ENCODE results near the gene GRIK3.

GRIK3 gene

DNA sequence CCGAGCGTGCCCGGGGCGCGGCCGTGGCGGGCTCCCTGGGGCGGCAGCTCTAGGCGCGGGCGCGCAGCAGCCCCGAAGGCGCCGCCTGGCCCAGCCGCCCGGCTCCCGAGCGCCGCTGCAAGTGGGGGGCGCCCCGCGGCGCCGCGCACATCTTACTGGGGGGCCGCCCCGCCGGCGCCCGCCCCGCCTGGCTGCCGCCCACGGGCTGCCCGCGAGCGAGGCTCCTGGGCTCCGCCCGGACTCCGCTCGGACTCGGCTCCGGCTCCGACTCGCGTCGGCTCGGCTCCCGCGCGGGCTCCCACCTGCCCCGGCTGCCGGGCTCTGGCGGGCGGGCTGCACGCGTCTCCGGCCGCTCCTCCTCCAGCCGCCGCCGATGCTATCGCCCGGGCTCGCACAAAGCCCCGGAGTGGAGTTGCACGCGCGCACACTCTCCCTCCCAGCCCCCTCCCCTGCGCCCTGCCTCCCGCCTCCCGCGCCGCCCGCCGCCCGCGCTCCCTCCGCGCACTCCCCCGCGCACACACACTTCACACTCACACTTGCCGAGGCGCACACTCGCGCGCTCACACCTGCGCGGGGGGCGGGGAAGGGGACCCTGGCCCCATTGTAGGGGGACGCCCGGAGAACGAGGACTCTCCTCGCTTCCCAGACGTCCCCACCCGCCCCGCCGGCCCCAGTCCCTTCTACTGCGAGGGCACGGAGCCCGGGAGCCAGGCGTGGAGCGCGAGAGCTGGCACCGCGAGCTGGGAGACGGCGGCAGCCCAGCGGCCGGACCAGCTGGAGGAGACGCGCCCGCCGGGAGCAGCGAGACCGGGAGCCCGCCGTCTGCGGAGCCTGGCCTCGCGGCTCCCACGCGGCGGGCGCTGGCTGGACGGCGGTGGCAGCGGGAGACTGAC is at the start of gene GRIK3 (continued):
- TF ChIP-seq, protein P1, sequence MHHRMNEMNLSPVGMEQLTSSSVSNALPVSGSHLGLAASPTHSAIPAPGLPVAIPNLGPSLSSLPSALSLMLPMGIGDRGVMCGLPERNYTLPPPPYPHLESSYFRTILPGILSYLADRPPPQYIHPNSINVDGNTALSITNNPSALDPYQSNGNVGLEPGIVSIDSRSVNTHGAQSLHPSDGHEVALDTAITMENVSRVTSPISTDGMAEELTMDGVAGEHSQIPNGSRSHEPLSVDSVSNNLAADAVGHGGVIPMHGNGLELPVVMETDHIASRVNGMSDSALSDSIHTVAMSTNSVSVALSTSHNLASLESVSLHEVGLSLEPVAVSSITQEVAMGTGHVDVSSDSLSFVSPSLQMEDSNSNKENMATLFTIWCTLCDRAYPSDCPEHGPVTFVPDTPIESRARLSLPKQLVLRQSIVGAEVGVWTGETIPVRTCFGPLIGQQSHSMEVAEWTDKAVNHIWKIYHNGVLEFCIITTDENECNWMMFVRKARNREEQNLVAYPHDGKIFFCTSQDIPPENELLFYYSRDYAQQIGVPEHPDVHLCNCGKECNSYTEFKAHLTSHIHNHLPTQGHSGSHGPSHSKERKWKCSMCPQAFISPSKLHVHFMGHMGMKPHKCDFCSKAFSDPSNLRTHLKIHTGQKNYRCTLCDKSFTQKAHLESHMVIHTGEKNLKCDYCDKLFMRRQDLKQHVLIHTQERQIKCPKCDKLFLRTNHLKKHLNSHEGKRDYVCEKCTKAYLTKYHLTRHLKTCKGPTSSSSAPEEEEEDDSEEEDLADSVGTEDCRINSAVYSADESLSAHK (tag by site-specific recombination; IDR thresholded peaks at IDR 0.05): no peak
- TF ChIP-seq ZNF2 (tag by site-specific recombination; IDR thresholded peaks at IDR 0.05): no peak
- no peak for TF ChIP-seq SETDB1 (IDR thresholded peaks at IDR 0.05; ENCODE audit: insufficient read length, low read length)
- no peak for TF ChIP-seq ZNF48 (tag by site-specific recombination; IDR thresholded peaks at IDR 0.05)
- no peak for TF ChIP-seq ZNF629 (tag by site-specific recombination; IDR thresholded peaks at IDR 0.05)
- TF ChIP-seq ZNF600 (tag by site-specific recombination; IDR thresholded peaks at IDR 0.05): no peak
- TF ChIP-seq, protein P2, sequence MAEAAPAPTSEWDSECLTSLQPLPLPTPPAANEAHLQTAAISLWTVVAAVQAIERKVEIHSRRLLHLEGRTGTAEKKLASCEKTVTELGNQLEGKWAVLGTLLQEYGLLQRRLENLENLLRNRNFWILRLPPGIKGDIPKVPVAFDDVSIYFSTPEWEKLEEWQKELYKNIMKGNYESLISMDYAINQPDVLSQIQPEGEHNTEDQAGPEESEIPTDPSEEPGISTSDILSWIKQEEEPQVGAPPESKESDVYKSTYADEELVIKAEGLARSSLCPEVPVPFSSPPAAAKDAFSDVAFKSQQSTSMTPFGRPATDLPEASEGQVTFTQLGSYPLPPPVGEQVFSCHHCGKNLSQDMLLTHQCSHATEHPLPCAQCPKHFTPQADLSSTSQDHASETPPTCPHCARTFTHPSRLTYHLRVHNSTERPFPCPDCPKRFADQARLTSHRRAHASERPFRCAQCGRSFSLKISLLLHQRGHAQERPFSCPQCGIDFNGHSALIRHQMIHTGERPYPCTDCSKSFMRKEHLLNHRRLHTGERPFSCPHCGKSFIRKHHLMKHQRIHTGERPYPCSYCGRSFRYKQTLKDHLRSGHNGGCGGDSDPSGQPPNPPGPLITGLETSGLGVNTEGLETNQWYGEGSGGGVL (tag by site-specific recombination; IDR thresholded peaks at IDR 0.05): peak; percentile 93
- no peak for TF ChIP-seq HIC1 (tag by site-specific recombination; IDR thresholded peaks at IDR 0.05)
- no peak for TF ChIP-seq MYNN (tag by site-specific recombination; IDR thresholded peaks at IDR 0.05; ENCODE audit: borderline replicate concordance)
- TF ChIP-seq ZFP41 (tag by site-specific recombination; IDR thresholded peaks at IDR 0.05; ENCODE audit: borderline replicate concordance): no peak
- no peak for TF ChIP-seq HOXC10 (CRISPR knock-in tag; IDR thresholded peaks at IDR 0.05)
- TF ChIP-seq WT1 (tag by site-specific recombination; IDR thresholded peaks at IDR 0.05): no peak
- TF ChIP-seq, protein P3, sequence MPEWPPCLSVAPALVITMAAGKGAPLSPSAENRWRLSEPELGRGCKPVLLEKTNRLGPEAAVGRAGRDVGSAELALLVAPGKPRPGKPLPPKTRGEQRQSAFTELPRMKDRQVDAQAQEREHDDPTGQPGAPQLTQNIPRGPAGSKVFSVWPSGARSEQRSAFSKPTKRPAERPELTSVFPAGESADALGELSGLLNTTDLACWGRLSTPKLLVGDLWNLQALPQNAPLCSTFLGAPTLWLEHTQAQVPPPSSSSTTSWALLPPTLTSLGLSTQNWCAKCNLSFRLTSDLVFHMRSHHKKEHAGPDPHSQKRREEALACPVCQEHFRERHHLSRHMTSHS (tag by site-specific recombination; IDR thresholded peaks at IDR 0.05): no peak
- TF ChIP-seq, protein P4, sequence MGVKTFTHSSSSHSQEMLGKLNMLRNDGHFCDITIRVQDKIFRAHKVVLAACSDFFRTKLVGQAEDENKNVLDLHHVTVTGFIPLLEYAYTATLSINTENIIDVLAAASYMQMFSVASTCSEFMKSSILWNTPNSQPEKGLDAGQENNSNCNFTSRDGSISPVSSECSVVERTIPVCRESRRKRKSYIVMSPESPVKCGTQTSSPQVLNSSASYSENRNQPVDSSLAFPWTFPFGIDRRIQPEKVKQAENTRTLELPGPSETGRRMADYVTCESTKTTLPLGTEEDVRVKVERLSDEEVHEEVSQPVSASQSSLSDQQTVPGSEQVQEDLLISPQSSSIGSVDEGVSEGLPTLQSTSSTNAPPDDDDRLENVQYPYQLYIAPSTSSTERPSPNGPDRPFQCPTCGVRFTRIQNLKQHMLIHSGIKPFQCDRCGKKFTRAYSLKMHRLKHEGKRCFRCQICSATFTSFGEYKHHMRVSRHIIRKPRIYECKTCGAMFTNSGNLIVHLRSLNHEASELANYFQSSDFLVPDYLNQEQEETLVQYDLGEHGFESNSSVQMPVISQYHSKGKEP (tag by site-specific recombination; IDR thresholded peaks at IDR 0.05): no peak
- TF ChIP-seq ZFP3 (tag by site-specific recombination; IDR thresholded peaks at IDR 0.05; ENCODE audit: low read depth): no peak
- no peak for TF ChIP-seq ZNF830 (tag by site-specific recombination; IDR thresholded peaks at IDR 0.05; ENCODE audit: low read depth)
- TF ChIP-seq KLF7 (tag by site-specific recombination; IDR thresholded peaks at IDR 0.05; ENCODE audit: borderline replicate concordance): no peak
- no peak for TF ChIP-seq HOXA7 (CRISPR knock-in tag; IDR thresholded peaks at IDR 0.05; ENCODE audit: borderline replicate concordance)
- no peak for TF ChIP-seq ZNF394 (tag by site-specific recombination; IDR thresholded peaks at IDR 0.05; ENCODE audit: borderline replicate concordance)
- TF ChIP-seq, protein P5, sequence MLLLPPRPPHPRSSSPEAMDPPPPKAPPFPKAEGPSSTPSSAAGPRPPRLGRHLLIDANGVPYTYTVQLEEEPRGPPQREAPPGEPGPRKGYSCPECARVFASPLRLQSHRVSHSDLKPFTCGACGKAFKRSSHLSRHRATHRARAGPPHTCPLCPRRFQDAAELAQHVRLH (tag by site-specific recombination; IDR thresholded peaks at IDR 0.05): no peak
- TF ChIP-seq TRIM28 (IDR thresholded peaks at IDR 0.05; ENCODE audit: borderline replicate concordance, low read length): no peak
- TF ChIP-seq ZBTB7A (tag by site-specific recombination; IDR thresholded peaks at IDR 0.05; ENCODE audit: low read depth): no peak
- peak; percentile 45; the same call in 1 of the 2 replicates for TF ChIP-seq ZBTB17 (tag by site-specific recombination; IDR thresholded peaks at IDR 0.05)
- TF ChIP-seq, protein P6, sequence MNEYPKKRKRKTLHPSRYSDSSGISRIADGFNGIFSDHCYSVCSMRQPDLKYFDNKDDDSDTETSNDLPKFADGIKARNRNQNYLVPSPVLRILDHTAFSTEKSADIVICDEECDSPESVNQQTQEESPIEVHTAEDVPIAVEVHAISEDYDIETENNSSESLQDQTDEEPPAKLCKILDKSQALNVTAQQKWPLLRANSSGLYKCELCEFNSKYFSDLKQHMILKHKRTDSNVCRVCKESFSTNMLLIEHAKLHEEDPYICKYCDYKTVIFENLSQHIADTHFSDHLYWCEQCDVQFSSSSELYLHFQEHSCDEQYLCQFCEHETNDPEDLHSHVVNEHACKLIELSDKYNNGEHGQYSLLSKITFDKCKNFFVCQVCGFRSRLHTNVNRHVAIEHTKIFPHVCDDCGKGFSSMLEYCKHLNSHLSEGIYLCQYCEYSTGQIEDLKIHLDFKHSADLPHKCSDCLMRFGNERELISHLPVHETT (tag by site-specific recombination; IDR thresholded peaks at IDR 0.05): no peak
- no peak for TF ChIP-seq ZNF121 (tag by site-specific recombination; IDR thresholded peaks at IDR 0.05)
- TF ChIP-seq SP3 (tag by site-specific recombination; IDR thresholded peaks at IDR 0.05): peak; percentile 41; the same call in 1 of the 2 replicates
- no peak for TF ChIP-seq REPIN1 (tag by site-specific recombination; IDR thresholded peaks at IDR 0.05; ENCODE audit: low read depth)
- TF ChIP-seq ZNF175 (tag by site-specific recombination; IDR thresholded peaks at IDR 0.05): no peak
- TF ChIP-seq ZBTB20 (tag by site-specific recombination; IDR thresholded peaks at IDR 0.05): peak; percentile 49; the same call in 1 of the 2 replicates
